Epidermal melanocyte (primary cell): ENCODE results near the gene AP1G2.
A peak's percentile ranks its signal among the peaks of the same experiment; 100 is the strongest.
"Not testable (repeated sequence)": the region's sequence is repeated elsewhere in the genome, so short reads cannot be mapped to it uniquely, and the experiment has no call there.

ENCODE experiments used
- DNase-seq: peaks from one replicate; pipeline ENCODE4 v3.0.0; 2011; ENCODE audit warnings: low spot score; ENCODE audit not compliant: insufficient read length

Gene AP1G2

DNA sequence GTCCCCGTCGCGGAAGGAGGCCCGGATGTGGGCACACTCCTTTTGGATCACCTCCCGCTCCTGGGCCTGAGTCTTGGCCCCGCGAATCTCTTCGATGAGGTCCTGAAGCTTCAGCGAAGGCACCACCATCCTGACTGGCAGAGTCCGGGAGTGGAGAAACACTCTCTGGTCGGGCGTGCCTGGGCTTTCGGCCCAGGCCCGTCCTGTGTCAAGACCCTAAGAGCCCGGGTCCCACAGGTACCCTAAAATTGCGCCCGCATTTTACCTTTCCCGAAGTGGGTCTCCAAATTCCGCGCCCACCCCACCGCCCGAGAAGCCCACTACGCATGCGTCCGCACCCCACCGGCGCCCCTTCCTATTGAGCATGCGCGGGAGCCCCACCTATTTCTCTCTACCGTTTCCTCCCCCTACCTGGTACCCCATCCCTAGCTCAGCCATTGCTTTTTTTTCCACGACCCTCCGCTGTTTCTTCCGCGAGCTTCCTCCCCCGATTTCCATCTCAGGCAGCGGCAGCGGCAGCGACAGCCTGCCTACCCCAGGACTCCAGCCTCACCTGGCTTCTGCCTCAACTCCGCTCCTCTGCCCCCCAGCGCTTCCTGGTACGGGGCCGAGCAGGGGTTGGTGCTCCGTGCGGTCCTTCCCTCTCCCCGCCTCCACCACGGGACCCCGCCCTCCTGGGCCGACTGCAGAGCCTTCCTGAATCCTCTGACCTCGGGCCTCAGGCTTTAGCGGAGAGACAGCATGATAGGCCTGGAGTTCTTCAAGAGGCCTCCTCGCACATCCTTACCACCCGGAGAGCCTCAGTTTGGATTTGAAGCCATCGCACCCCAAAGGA is at the start of gene AP1G2:
AP1G2 (minus strand) TSS at position 606 of the 835 bp plus-strand sequence; CDS start at position 129, 477 bp downstream.
- DNase-seq = peak; percentile 74

GRCh38 chr14:23615856-23616255 is 48.3 kb upstream of the AP1G2 start:
- no peak for DNase-seq

- no peak for DNase-seq
Measured at GRCh38 chr14:23614395-23614828, 46.8 kb upstream of the AP1G2 start.

DNA sequence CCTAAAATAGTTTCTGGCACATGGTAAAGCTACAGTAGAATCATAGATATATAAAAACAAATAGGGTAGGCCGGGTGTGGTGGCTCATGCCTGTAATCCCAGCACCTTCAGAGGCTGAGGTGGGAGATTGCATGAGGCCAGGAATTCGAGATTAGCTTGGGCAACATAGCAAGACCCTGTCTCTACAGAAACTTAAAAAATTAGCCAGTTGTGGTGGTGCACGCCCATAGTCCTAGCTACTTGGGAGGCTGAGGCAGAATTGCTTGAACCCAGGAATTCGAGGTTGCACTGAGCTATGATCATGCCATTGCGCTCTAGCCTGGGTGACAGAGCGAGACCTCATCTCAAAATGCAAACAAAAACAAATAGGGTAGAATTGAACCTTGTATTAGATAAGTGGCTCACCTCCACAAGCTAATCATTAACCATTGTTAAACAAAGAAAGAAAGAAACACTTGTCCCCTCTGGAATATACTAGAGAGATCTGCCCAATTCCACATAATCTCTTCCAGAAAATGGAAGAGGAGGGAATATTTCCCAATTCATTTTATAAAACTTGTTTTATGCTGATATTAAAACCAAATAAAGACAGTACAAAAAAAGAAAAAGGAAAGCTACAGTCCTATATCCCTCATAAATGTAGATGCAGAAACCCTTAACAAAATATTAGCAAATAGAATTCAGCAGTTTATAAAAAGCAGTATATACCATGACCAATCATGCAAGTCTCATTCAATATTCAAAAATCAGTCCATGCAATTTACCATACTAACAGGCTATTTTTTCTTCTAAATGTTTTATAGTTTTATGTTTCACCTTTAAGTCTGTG is 45.9 kb upstream of the AP1G2 start:
- no peak for DNase-seq

GRCh38 chr14:23612802-23613201 is 45.2 kb upstream of the AP1G2 start:
- no peak for DNase-seq

DNA sequence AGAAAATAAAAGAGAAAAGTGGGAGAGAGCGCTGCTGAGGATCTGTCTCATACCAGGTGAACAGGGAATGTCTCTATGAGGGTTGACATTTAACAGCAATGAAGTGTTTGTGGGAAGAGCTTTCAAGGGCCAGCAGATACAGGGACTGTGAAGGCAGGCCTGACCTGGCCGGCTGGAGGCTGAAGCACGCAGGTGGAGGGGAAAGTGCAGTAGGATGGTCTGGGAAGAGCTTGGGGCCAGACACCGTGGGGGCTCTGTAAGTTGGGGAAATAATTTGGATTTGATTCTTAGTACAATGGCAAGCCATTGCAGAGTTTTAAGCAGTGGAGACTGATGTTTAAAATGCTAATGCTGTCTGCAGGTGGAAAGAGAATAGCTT is 44.8 kb upstream of the AP1G2 start:
- no peak for DNase-seq

GRCh38 chr14:23610815-23611289 is 43.3 kb upstream of the AP1G2 start:
- no peak for DNase-seq

- DNase-seq = no peak
Measured at GRCh38 chr14:23610090-23610814, 42.7 kb upstream of the AP1G2 start.

GRCh38 chr14:23609411-23610089 is 42.0 kb upstream of the AP1G2 start:
- DNase-seq = not testable (repeated sequence)

DNA sequence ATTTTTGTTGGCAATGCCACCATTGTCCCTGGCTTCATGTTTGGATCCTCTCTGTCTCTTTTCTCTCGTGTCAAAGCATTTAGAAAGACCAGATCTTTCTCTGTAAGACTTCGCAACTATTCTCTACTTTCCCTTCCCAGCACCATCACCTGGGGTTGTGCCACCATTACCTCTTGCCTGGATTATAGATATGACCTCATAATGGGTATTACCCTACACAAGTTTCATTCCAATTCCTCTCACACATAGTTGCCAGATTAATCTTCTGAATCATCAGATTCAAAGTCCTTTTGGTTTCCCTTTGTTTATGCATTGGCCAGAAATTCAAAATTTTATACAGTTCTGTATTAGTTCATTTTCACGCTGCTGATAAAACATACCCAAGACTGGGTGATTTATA is 41.4 kb upstream of the AP1G2 start:
- no peak for DNase-seq

- DNase-seq = no peak
Measured at GRCh38 chr14:23608454-23608853, 40.9 kb upstream of the AP1G2 start.

GRCh38 chr14:23605931-23606585 is 38.5 kb upstream of the AP1G2 start:
- no peak for DNase-seq

DNA sequence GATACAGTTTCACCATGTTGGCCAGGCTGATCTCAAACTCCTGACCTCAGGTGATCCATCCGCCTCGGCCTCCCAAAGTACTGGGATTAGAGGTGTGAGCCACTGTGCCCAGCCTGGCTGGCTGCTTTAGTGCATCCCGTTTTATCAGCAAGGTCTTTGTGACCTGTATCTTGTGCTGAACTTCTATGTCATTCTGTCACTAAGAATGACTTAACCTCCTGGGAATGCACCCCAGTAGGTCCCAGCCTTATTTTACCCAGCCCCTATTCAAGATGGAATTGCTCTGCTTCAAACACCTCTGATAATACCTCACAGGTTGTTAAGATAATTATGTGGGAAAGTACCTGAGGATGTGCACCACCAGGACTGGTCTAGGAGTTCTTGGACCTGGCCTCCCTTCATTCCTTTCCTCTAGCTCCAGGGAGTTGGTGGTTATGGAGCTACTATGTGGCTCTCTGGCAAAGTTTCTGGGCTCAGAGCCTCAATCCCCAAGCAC is 37.1 kb upstream of the AP1G2 start:
- DNase-seq = no peak

DNA sequence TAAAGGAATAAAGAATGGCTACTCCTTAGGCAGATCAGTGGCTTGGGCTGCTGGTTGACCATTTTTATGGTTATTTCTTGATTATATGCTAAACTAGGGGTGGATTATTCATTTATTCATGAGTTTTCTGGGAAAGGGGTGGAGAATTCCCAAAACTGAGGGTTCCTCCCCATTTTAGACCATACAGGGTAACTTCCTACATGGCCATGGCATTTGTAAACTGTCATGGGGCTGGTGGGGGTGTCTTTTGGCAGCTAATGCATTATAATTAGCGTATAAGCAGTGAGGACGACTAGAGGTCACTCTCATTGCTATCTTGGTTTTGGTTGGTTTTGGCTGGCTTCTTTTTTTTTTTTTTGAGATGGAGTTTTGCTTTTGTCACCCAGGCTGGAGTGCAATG is 36.6 kb upstream of the AP1G2 start:
- DNase-seq = no peak

GRCh38 chr14:23603103-23603502 is 35.5 kb upstream of the AP1G2 start:
- DNase-seq = no peak

- DNase-seq = no peak
Measured at GRCh38 chr14:23602181-23603095, 34.8 kb upstream of the AP1G2 start.

DNA sequence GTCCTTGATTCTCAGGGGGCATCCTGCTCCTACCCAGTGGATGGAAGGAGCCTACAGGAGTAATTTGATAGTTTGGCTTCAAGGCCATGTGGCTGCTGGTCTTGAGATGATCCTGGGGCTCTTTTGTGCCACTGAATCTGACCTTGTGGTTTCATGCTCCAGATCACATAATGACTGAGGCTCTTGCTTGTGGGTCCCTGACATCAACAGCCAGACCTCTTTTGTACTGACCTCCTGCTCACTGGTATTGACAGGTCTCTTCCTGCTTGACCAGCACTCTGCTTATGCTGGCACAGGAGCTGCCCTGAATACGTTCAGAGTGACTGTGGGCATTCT is 34.2 kb upstream of the AP1G2 start:
- no peak for DNase-seq

GRCh38 chr14:23601424-23601823 is 33.8 kb upstream of the AP1G2 start:
- no peak for DNase-seq

DNA sequence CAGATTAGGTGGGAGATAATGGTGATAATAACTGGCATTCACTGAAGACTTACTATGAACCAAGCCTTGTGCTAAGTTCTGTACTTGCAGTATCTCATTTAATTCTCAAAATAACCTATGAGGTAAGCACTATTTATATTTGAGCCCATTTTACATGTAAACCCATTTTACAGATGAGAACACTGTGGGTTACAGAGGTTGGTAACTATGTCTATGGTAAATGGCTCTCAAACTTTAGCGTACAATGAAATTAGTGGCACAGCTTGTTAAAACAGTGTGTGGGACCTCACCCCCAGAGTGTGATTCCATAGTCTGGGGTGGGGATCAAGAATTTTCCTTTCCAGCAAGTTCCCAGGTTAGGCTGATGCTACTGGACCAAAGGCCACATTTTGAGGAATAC is 33.2 kb upstream of the AP1G2 start:
- no peak for DNase-seq
